A673 (cell line): ENCODE measurements around the gene ZNF479. TPM values are rescaled to one million over a fixed set of nuclear protein-coding genes. Genes with fewer than 3 reads are reported as not detected.
"Not testable (repeated sequence)": the region's sequence is repeated elsewhere in the genome, so short reads cannot be mapped to it uniquely, and the experiment has no call there.

Experiments
- BruUV-seq: library from RNA; stranded (reverse); fragments of 400-500 nt; replicated peaks from 2 replicates; lab custom pipeline; 2021; lab: Mats Ljungman, UMichigan
- CTCF ChIA-PET: fragments of 300-600 bp; sonication (Branson Sonifier 250); formaldehyde crosslinking; loops from one replicate; lab custom pipeline; 2022; ENCODE audit warnings: antibody characterized with exemption; lab: Charles Lee
- POLR2A ChIA-PET: fragments of 300-600 bp; sonication (Branson Sonifier 250); formaldehyde crosslinking; loops from one replicate; lab custom pipeline; 2022; ENCODE audit warnings: antibody characterized with exemption; ENCODE audit not compliant: low non-redundant PET; lab: Charles Lee
- DNase-seq: peaks from one replicate; pipeline ENCODE4 v3.0.0-alpha.2; 2015; ENCODE audit warnings: low spot score
- H3K27ac ChIP-seq: fragments of 200-600 bp; sonication (generic); 2 replicates; pipeline ENCODE4 v1.5.1; 2016; ENCODE audit warnings: mixed run types, low read depth, mild to moderate bottlenecking, mixed read lengths, antibody characterized with exemption, low read length; ENCODE audit not compliant: poor library complexity, severe bottlenecking
- H3K27me3 ChIP-seq: fragments of 200-600 bp; sonication (generic); replicated peaks from 2 replicates; pipeline ENCODE4 v1.6.1; 2017; ENCODE audit warnings: mixed run types, low read depth, mild to moderate bottlenecking, mixed read lengths, antibody characterized with exemption, low read length; ENCODE audit not compliant: insufficient read depth, poor library complexity
- H3K36me3 ChIP-seq: fragments of 200-600 bp; sonication (generic); 2 replicates; pipeline ENCODE4 v1.6.1; 2016; ENCODE audit warnings: mixed run types, mild to moderate bottlenecking, mixed read lengths, antibody characterized with exemption, low read length; ENCODE audit not compliant: insufficient read depth, poor library complexity, severe bottlenecking
- H3K4me1 ChIP-seq: fragments of 200-600 bp; sonication (generic); 2 replicates; pipeline ENCODE4 v1.6.1; 2017; ENCODE audit warnings: mixed run types, mild to moderate bottlenecking, mixed read lengths, antibody characterized with exemption, low read length; ENCODE audit not compliant: insufficient read depth, poor library complexity, severe bottlenecking
- H3K4me3 ChIP-seq: fragments of 200-600 bp; sonication (generic); 2 replicates; pipeline ENCODE4 v1.5.1; 2016; ENCODE audit warnings: low read depth, mixed run types, mild to moderate bottlenecking, mixed read lengths, low read length; ENCODE audit not compliant: poor library complexity, severe bottlenecking
- H3K9me3 ChIP-seq: fragments of 200-600 bp; sonication (generic); 2 replicates; pipeline ENCODE4 v1.6.1; 2016; ENCODE audit warnings: mixed run types, low read depth, mild to moderate bottlenecking, mixed read lengths, antibody characterized with exemption, low read length; ENCODE audit not compliant: poor library complexity, severe bottlenecking
- CTCF ChIP-seq: fragments of 300-800, 200-600 bp; sonication (generic); conservative IDR thresholded peaks from 2 replicates; pipeline ENCODE4 v1.5.1; 2017; ENCODE audit warnings: low read depth, mild to moderate bottlenecking, antibody characterized with exemption, low read length, moderate library complexity, mixed read lengths
- EZH2 ChIP-seq: fragments of 200-600 bp; sonication (generic); IDR thresholded peaks from 2 replicates; pipeline ENCODE4 v1.6.1; 2017; ENCODE audit warnings: borderline replicate concordance, low read depth, mild to moderate bottlenecking, mixed read lengths, antibody characterized with exemption, low read length; ENCODE audit not compliant: poor library complexity, severe bottlenecking
- intact Hi-C: fragments of 100-400 bp; cut with micrococcal nuclease; formaldehyde crosslinking; loops from one replicate; pipeline ENCODE4 v1.10.0; 2022; ENCODE audit not compliant: unreplicated experiment
- total RNA-seq: library from RNA; stranded (reverse); gene quantifications from 2 replicates; pipeline ENCODE4 v1.2.3, GENCODE V29; 2021

ZNF479 gene
- total RNA-seq, 1 experiment from 2014 or later = not detected

- DNase-seq = no peak
- ChIA-PET POLR2A (no interaction called here), CTCF (no interaction called here)
- H3K27ac ChIP-seq = no peak overlapping the region
- no peaks in the 10 kb centered on the region for H3K4me1 ChIP-seq
- H3K9me3 ChIP-seq = peaks cover 53% of the 10 kb centered on the region
- BruUV-seq = no TSS peak
- TF ChIP-seq EZH2 (no peak), CTCF (no peak)
- H3K27me3 ChIP-seq = no peaks in the 10 kb centered on the region
- H3K4me3 ChIP-seq = no peak overlapping the region
- intact Hi-C loops = no loop called here
- H3K36me3 ChIP-seq = no peaks in the 10 kb centered on the region
Measured at GRCh38 chr7:57165285-57165899, 33.2 kb upstream of the ZNF479 start.

DNA sequence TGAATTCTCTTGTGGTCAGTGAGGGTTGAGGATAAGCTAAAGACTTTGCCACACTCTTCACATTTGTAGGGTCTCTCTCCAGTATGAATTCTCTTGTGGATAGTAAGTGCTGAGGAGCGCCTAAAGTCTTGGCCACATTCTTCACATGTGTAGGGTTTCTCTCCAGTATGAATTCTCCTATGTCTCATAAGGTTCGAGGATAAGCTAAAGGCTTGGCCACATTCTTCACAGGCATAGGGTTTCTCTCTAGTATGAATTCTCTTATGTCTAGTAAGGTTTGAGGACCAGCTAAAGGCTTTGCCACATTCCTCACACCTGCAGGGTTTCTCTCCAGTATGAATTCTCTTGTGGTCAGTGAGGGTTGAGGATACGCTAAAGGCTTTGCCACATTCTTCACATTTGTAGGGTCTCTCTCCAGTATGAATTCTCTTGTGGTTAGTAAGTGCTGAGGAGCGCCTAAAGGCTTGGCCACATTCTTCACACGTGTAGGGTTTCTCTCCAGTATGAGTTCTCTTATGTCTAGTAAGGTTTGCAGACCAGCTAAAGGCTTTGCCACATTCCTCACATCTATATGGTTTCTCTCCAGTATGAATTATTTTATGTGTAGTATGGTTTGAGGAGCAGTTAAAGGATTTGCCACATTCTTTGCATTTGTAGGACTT is 12.0 kb downstream of the ZNF479 start:
- intact Hi-C loops, POLR2A ChIA-PET, H3K9me3 ChIP-seq, CTCF ChIA-PET, H3K27me3 ChIP-seq, H3K4me1 ChIP-seq, H3K27ac ChIP-seq, DNase-seq, H3K36me3 ChIP-seq, BruUV-seq, H3K4me3 ChIP-seq: not testable (repeated sequence)
